Sigmoid colon (tissue), 7 donors: ENCODE data around the gene ARSG. TPM values are rescaled to one million over a fixed set of nuclear protein-coding genes. Genes with fewer than 3 reads are reported as not detected.
A peak's percentile ranks its signal among the peaks of the same experiment; 100 is the strongest.

ENCODE experiments used
- DNase-seq: peaks from one replicate; pipeline ENCODE4 v3.0.0-alpha.2; 2019
- H3K27ac ChIP-seq, 4 donors: fragments of 200-600 bp; sonication (generic); one replicate each; pipeline ENCODE4 v1.5.1; 2016 to 2019; ENCODE audit warnings: mild to moderate bottlenecking in 1 of 4
- H3K27me3 ChIP-seq, 3 donors: fragments of 200-600 bp; sonication (generic); one replicate each; pipeline ENCODE4 v1.5.1; 2019; ENCODE audit warnings: mild to moderate bottlenecking in 1 of 3
- H3K36me3 ChIP-seq, 4 donors: fragments of 200-600 bp; sonication (generic); one replicate each; pipeline ENCODE4 v1.5.1; 2016 to 2019
- H3K4me1 ChIP-seq, 4 donors: fragments of 200-600 bp; sonication (generic); one replicate each; pipeline ENCODE4 v1.5.1; 2017 to 2019
- H3K4me3 ChIP-seq, 4 donors: fragments of 200-600 bp; sonication (generic); one replicate each; pipeline ENCODE4 v1.5.1; 2017 to 2019; ENCODE audit warnings: mild to moderate bottlenecking in 2 of 4, moderate library complexity in 1 of 4
- H3K9me3 ChIP-seq, 4 donors: fragments of 200-600 bp in 3 of 4; sonication (generic) in 3 of 4; one replicate each; pipeline versions ENCODE4 v1.5.1 to v1.6.1; 2013 to 2019
- CTCF ChIP-seq, 4 experiments: fragments of 450-650 bp in 3 of 4; fragments of 200-600 bp in 1 of 4; IDR thresholded peaks; one replicate each; pipeline ENCODE4 v1.5.1; 2016 to 2019; ENCODE audit warnings: antibody characterized with exemption in 4 of 4, mild to moderate bottlenecking in 3 of 4, moderate library complexity in 2 of 4
- EP300 ChIP-seq, 4 donors: sonication (generic); formaldehyde crosslinking; IDR thresholded peaks; one replicate each; pipeline ENCODE4 v1.6.1; 2017; ENCODE audit warnings: antibody characterized with exemption in 4 of 4
- POLR2A ChIP-seq, 2 donors: fragments of 450-650 bp; IDR thresholded peaks; one replicate each; pipeline ENCODE4 v1.6.1; 2016; ENCODE audit warnings: antibody characterized with exemption in 2 of 2, mild to moderate bottlenecking in 2 of 2, moderate library complexity in 2 of 2
- POLR2AphosphoS5 ChIP-seq, 4 donors: sonication (generic); formaldehyde crosslinking; IDR thresholded peaks; one replicate each; pipeline ENCODE4 v1.6.1; 2017; ENCODE audit warnings: antibody characterized with exemption in 4 of 4
- WGBS, 2 donors: extraction: QIAGEN DNeasy Blood & Tissue Kit; methylation state at CpG; one replicate each; pipeline ENCODE4 v1.1.7; 2013; 5-methylcytosine and 5-hydroxymethylcytosine counted together
- intact Hi-C: fragments of 100-400 bp; cut with DNase I; formaldehyde crosslinking; loops from one replicate; pipeline ENCODE4 v1.15.1; 2023
- polyA plus RNA-seq, 3 donors: library from polyadenylated mRNA; stranded (reverse); fragments of 200-250 nt; gene quantifications; one replicate each; pipeline ENCODE4 v1.2.3, GENCODE V29; 2013
- total RNA-seq, 4 donors: library from RNA; depleted of rRNA; stranded (reverse); fragments of >200 nt; gene quantifications; one replicate each; pipeline ENCODE4 v1.1.0, GENCODE V29; 2016
- donor health status: healthy with polysubstance abuse.
- donor health status: Bipolar disorder and iron deficiency.
- donor health status: healthy.

The ARSG gene
- total and polyA plus RNA-seq, 7 donors: under 0.01 to 3.0 (median 1.8) TPM

DNA sequence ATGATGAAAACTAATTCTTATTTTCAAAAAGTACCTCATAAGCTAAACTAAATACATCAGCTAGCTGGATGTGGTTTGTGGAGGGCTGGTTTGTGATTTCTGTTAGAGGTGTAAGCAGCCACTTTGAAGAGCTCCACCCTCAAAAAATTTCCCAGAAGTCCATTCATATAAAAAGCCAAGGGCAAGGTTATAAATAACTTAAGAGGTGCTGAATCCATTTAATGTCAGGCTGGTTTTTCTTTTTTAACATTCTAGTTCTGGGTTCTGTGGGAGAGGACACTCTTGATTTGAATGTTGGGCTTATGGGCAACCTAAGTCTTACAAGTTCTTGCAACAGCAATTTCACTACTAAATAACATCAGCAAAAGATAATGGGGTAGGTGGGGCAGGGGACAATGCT lies 169.4 kb downstream of the ARSG start:
- H3K36me3 ChIP-seq: no peaks in the 10 kb centered on the region
- H3K9me3 ChIP-seq: no peaks in the 10 kb centered on the region
- no peak overlapping the region for H3K27ac ChIP-seq
- peaks cover 0 to 19% (median 12%) of the 10 kb centered on the region in 4 donors for H3K4me1 ChIP-seq
- H3K4me3 ChIP-seq: no peak overlapping the region
- intact Hi-C loops: loop anchor here (5.0 to 10.0 kb wide), 4 partner anchors 78 to 294 kb away; no protein-coding TSS in a partner anchor
- DNase-seq: no peak
- H3K27me3 ChIP-seq: no peaks in the 10 kb centered on the region
- TF ChIP-seq EP300 (IDR thresholded peaks at IDR 0.05) (no peak), POLR2AphosphoS5 (IDR thresholded peaks at IDR 0.05) (no peak), CTCF (IDR thresholded peaks at IDR 0.05) (no peak)

- no peak overlapping the region for H3K27ac ChIP-seq
- no peaks in the 10 kb centered on the region for H3K27me3 ChIP-seq
- DNase-seq: no peak
- H3K4me1 ChIP-seq: peaks cover 0 to 15% (median 7%) of the 10 kb centered on the region in 4 donors
- no peaks in the 10 kb centered on the region for H3K36me3 ChIP-seq
- no peaks in the 10 kb centered on the region for H3K9me3 ChIP-seq
- no peak for TF ChIP-seq CTCF (IDR thresholded peaks at IDR 0.05)
- TF ChIP-seq POLR2AphosphoS5 (IDR thresholded peaks at IDR 0.05): no peak
- TF ChIP-seq EP300 (IDR thresholded peaks at IDR 0.05): no peak
- TF ChIP-seq POLR2A (IDR thresholded peaks at IDR 0.05): no peak
- 90 to 94% methylated on average over 1 of the region's 1 CpG for WGBS, 2 donors
- intact Hi-C loops: loop anchor here (5.0 to 10.0 kb wide), 4 partner anchors 79 to 294 kb away; no protein-coding TSS in a partner anchor
- no peak overlapping the region for H3K4me3 ChIP-seq
Observed at GRCh38 chr17:68461122-68461539, 169.8 kb downstream of the ARSG start.

GRCh38 chr17:68461589-68461988 lies 170.3 kb downstream of the ARSG start:
- Histone ChIP-seq H3K36me3 (no peaks in the 10 kb centered on the region), H3K27ac (no peak overlapping the region), H3K9me3 (no peaks in the 10 kb centered on the region), H3K4me1 (peaks cover 0 to 11% (median 3%) of the 10 kb centered on the region in 4 donors), H3K27me3 (no peaks in the 10 kb centered on the region), H3K4me3 (no peak overlapping the region)
- TF ChIP-seq POLR2AphosphoS5 (IDR thresholded peaks at IDR 0.05): no peak
- TF ChIP-seq EP300 (IDR thresholded peaks at IDR 0.05): no peak
- no peak for TF ChIP-seq POLR2A (IDR thresholded peaks at IDR 0.05)
- TF ChIP-seq CTCF (IDR thresholded peaks at IDR 0.05): no peak
- WGBS, 2 donors: 27 to 36% methylated on average over 5 of the region's 5 CpGs
- no peak for DNase-seq
- intact Hi-C loops: loop anchor here (5.0 to 10.0 kb wide), 4 partner anchors 79 to 293 kb away; no protein-coding TSS in a partner anchor

GRCh38 chr17:68462381-68463210 lies 171.3 kb downstream of the ARSG start:
- H3K4me1 ChIP-seq: peaks cover 0 to 11% (median 3%) of the 10 kb centered on the region in 4 donors
- no peak overlapping the region for H3K27ac ChIP-seq
- H3K27me3 ChIP-seq: no peaks in the 10 kb centered on the region
- H3K36me3 ChIP-seq: no peaks in the 10 kb centered on the region
- 50% methylated on average over 15 of the region's 15 CpGs for WGBS, 2 donors
- no peaks in the 10 kb centered on the region for H3K9me3 ChIP-seq
- DNase-seq: peak; percentile 78
- no peak overlapping the region for H3K4me3 ChIP-seq
- intact Hi-C loops: loop anchor here (2.0 to 10.0 kb wide), 5 partner anchors 80 to 292 kb away; no protein-coding TSS in a partner anchor
- TF ChIP-seq EP300 (IDR thresholded peaks at IDR 0.05) (no peak), CTCF (IDR thresholded peaks at IDR 0.05) (peak in 3 of 4 experiments; percentile 30 to 68 (median 47))
